Stimulated activated CD4-positive, alpha-beta T cell treated with anti-CD3 and anti-CD28 coated beads, Interleukin-12 subunit alpha, Interleukin-12 subunit beta, amount 100 ng/mL, for 48 hours (primary cell): ENCODE results near the gene TMED1.
"Not testable (repeated sequence)": the region's sequence is repeated elsewhere in the genome, so short reads cannot be mapped to it uniquely, and the experiment has no call there.

ENCODE experiments used
- DNase-seq, 3 donors: peaks; one replicate each; pipeline ENCODE4 v3.0.0-alpha.2; 2020; ENCODE audit warnings: low read depth in 2 of 3, low spot score in 1 of 3

Gene TMED1

DNA sequence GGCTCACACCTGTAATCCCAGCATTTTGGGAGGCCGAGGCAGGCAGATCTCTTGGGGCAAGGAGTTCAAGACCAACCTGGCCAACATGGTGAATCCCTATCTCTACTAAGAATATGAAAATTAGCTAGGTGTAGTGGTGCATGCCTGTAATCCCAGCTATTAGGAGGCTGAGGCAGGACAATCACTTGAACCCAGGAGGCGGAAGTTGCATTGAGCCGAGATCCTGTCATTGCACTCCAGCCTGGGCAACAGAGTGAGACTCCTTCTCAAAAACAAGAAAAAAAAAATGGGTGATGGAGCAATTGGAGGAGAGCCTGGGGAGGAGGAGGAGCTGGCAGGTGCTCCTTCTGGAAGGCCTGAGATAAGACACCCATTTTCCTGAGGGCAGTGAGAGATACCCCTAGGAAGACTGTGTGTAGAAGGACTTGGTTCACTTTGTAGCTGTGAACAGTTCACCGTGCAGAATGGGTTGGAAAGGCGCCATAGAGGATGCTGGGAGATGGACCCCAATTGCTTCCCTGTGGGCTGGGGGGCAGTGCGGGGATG, 26.6 kb upstream of the TMED1 start:
- no peak for DNase-seq

DNA sequence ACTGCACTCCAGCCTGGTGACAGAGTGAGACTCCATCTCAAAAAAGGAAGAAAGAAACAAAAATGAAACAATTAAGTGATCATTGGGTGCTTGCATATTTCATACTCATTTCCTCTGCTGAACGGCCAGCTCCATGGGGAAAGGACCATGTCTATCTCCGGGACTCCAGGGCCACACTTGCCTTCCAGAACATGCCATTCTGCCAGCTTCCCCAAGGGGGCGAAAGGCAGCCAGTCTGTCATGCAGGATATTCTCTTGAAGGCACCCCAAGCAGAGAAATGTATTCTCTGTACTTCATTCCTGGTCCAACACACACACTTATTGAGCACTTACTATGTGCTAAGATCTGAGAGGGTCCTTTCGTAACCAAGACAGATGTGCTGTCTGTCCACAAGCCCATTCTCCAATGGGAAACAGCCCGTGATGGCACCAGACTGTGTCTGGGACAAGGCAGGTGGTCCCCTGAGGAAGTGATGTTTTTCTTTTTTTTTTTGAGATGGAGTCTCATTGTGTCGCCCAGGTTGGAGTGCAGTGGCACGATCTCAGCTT, 25.2 kb upstream of the TMED1 start:
- no peak for DNase-seq

DNA sequence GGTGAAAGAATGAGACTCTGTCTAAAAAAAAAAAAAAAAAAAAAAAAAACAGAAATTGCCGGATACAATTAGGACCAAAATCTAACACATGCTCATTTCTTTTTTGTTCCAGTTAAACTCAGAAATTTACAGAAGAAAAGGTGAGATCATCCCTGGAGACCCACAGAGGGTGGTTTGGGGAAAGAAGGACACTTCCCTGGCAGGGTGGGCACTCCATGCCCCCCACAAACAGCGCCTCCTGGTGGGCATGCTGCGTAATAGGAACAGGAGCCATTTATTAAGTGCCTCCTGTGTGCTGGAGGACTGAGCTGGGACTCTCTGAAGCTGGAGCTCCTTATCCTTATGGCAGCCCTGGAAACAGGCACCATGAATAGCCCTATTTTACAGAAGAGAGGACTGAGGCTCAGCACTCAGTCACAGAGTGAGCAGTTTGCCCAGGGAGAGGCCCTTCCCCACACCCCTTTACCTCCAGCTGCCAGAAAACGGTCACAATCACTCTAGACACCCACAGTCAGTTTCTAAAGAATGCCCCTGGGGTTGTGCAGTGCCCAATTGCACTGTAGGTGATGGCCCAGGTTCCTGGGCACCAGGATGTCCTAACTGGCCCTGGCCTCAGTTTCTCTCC, 22.3 kb upstream of the TMED1 start:
- no peak for DNase-seq

DNA sequence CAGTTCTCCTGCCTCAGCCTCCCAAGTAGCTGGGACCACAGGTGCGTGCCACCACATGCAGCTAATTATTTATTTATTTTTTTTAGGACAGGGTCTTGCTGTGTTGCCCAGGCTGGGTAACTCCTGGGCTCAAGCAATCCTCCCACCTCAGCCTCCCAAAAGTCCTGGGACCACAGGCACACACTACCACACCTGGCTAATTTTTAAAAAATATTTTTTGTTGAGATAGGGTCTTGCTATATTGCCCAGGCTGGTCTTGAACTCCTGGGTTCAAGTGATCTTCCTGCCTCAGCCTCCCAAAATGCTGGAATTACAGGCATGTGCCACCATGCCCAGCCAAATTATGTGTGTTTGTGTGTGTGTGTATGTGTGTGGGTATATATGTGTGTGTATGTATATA, 20.9 kb upstream of the TMED1 start:
- DNase-seq: not testable (repeated sequence)

DNA sequence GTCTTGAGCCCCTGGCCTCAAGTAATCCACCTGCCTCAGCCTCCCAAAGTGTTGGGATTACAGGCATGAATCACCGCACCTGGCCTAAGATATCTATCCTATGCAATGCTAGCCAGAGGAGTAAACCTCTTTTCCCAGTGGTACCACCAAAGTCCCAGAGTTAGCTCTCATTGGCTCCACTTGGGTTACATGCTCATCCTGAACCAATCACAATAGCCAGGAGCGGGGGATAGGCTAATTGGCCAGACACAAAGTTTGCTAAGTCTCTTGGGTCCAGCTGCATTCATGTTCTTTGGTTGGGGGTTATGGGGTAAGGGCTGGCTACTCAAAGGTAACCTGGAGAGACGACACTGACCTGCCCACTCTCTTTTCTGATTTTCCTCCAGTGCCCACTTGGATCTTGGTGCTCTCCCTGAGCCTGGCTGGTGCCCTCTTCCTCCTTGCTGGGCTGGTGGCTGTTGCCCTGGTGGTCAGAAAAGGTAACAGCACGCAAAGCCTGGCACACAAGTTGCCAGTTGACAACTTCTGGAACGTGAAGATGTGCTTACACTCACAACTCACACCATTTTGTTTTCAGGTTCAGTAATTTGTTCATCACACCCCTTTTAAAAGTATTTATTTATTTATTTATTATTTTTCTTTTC, 20.0 kb upstream of the TMED1 start:
- no peak for DNase-seq

DNA sequence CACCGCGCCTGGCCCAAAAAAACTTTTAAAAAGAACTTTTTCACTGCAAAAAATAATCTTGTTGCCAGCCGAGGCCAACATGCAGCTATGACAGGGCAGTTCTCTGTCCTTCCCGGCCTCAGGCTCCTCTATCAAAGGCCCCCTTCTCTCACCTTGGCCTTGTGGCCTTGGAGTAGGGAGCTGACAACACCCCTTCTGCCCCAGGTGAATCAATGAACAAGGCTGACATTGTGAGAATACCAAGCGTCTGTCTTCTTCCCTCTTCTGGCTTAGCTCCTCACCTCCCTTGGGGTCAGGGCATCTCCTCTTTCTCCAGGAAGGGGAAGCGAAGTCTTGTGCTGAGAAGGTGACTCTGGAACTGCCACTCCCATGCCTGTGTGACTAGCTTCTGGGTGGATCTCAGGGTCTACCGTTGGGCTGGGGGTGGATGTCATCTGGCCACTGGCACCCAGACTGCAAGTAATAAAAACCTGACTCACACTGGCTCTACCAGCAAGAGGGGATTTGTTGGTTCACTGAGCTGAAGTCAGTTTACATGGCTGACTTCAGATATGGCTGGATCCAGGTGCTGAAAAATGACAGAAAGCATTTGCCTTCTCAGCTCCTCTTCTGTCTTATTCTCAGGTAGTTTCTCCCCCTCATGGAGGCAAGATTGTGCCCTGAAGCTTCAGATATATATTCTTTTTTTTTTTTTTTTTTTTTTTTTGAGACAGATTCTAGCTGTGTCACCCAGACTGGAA, 18.5 kb upstream of the TMED1 start:
- DNase-seq: no peak

DNA sequence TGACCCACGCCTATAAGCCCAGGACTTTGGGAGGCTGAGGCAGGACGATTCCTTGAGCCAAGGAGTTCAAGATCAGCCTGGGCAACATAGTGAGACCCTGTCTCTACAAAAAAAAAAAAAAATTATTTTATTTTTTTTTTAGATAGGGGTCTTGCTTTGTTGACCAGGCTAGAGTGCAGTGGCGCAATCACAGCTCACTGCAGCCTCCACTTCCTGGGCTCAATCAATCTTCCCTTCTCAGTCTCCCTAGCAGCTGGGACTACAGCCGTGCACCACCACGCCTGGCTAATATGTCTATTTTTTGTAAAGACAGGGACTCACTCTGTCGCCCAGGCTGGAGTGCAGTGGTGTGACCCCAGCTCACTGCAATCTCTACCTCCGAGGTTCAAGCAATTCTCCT, 16.9 kb upstream of the TMED1 start:
- no peak for DNase-seq

DNA sequence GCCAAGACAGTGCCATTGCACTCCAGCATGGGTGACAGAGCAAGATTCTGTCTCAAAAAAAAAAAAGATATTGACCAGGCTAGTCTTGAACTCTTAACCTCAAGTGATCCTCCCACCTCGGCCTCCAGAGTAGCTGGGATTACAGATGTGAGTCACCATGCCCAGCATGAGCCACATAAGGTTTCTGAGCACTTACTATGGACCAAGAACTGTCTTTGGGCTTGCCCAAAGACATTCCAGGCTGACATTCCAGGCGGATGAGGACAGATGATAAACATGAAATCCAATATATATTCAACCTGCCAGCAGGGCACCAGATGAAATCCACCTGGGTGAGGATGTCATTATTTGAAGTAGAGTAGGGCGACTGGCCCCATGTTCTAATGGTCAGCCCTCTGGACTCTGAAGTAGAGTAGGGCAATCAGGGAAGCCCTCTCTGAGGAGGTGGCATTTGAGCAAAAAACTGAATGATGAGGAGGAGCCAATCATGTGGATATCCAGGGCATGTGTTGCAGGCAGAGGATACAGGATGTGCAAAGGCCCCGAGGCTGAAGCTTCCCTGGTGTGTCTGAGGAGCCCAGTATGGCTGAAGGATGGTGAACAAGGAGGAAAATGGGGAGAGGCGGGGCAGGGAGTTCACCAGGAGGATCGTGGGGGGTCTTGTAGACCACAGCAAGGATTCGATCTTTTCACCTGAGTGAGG, 16.2 kb upstream of the TMED1 start:
- DNase-seq: no peak

DNA sequence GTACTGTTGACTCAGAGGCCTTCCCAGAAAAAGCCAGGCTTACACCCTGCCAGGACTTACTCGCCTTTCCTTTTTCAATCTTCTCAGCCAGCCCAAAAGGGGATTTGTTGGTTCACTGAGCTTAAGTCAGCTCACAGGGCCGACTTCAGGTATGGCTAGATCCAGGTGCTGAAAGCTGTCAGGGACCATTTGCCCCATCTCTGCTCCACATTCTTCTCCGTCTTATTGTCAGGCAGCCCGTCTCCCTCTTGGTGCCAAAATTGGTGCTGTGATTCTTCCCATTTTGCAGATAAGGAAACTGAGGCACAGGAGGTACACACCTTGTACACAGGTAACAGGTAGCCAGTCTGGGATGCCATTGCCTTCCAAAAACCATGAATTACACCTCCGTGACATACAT, 14.6 kb upstream of the TMED1 start:
- DNase-seq: no peak

DNA sequence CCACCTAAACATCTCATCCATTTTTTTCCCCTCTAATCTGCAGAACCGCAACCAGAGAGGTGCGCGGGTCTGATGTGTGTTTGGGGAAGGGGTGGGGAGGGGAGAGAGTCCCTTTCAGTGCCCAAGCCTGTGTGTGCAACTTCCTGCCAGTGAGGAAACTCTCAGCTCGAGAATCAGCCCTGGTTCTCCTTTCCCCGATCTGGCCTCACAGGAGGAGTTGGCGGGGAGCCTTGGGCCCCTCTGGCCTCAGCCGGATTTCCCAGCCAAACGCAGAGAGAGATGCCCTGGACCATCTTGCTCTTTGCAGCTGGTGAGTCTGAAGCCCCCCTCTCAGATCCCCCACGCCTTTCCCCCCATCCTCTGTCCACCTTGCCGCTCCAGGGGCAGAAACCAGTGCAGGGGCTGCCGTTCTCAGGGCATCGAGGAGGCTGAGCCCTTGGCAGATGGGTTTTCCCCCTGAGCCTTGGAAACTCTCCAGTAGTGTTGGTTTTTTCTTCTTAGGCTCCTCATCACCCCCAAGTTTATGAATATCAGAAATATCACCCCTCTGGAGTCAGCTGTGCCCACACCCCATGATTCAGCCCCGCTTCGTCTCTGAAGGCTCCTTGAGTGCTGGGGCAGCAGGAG, 12.3 kb upstream of the TMED1 start, which contains the start of gene C19orf38:
C19orf38 (plus strand) TSS at position 186 of the 627 bp plus-strand sequence; CDS start at position 280, 94 bp downstream.
- no peak for DNase-seq

DNA sequence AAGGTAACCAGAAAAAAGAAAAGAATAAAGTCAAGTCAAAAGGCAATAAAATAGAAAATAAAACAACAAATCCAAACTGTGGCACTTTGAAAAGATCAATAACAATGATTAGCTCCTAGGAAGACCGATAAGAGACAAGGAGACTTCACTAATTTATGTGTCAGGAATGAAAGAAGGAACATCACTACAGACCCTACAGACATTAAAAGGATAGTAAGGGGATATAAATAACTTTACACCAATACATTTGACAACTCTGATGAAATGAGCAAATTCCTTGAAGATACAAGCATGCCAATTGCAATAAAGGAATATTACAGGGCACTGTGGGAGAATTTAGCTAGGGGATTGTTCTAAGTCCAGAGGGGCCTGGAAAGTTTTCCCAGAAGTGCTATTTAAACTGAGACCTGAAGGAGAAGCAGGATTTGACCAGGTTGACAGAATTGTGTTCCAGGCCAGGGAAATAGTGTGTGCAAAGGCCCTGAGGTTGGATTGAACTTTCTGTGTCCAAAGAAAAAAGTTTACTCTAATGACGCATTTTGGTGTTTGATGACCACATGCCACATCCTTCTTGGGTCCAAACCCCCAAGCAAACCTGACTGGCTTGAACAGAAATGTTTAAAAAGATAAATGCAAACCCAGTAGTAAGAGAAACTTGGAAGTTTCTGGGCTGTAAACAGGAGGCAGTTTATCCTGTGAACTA, 10.6 kb upstream of the TMED1 start:
- no peak for DNase-seq

DNA sequence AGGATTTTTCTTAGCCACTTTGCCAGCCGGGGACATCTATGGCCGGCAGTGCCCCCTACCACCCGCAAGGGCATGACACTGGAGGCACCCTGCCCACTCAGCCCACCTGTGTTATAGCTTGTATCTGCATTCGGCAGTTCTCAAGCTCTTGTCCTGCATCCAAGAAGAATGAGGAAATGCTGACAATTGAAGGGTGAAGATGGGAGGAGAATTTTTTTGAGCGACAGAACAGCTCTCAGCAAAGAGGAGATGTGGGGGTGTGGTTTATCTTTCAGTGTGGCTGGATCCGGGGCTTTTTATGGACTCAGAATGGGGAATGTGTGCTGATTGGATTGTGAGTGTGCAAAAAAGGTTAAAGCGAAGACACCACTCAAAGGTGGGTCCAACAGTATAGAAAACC, 6.8 kb upstream of the TMED1 start:
- no peak for DNase-seq

DNA sequence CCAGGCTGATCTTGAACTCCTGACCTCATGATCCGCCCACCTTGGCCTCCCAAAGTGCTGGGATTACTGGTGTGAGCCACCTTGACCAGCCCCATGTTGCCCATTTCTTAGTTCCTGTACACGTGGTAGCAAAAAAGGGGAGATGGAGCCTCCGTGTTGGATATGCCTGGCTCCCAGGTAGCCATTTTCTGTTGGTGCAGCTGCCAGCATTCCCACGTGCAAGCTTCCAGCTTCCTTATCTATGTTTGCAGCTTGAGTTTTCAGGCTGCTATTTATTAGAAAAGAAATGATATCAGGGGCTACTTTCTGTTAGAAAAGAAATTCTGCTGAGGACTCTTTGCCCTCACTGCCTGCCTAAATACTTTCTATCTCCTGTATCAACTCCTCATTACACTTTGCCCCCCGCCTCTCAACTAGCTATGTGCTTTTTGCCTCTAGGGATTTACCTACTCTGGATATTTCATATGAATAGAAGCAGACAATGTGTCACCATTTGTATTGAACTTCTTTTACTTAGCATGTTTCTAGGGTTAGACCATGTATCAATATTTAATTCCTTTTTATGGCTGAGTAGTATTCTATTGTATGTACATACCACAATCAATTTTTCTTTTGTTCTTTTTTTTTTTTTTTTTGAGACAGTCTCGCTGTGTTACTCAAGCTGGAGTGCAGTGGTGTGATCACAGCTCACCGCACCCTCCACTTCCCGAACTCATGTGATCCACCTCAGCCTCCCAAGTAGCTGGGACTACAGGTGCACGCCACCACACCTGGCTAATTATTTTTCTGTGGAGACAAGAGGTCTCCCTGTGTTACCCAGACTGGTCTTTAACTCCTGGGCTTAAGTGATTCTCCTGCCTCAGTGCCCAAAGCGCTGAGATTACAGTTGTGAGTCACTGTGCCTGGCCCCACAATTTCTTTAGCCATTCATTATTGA, 3.4 kb upstream of the TMED1 start:
- no peak for DNase-seq

DNA sequence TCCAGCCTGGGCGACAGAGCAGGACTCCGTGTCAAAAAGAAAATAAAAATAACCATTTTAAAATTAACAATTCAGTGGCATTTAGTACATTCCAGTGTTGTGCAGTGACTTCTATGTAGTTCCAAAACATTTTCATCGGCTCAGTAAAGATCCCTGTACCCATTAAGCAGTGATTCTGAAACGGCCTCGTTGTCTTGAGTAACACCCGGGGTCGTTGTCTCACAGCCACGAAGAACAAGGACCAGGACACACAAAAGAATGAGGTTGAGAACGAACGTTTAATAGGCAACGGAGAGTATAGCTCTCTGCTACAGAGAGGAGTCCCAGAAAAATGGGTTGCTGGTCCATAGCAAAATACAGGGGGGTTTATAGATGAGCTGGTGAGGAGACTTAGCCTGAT, 2.4 kb upstream of the TMED1 start:
- DNase-seq: no peak

DNA sequence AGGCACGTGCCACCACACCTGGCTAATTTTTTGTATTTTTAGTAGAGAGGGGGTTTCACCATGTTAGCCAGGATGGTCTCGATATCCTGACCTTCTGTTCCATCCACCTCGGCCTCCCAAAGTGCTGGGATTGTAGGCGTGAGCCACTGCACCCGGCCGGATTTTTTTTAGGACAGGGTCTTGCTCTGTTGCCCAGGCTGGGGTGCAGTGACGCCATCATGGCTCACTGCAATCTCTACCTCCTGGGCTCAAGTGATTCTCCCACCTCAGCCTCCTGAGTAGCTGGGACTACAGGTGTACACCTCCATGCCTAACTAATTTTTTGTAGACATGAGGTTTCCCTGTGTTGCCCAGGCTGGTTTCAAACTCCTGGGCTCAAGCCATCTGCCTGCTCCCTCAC, 1.6 kb upstream of the TMED1 start:
- DNase-seq: not testable (repeated sequence)

DNA sequence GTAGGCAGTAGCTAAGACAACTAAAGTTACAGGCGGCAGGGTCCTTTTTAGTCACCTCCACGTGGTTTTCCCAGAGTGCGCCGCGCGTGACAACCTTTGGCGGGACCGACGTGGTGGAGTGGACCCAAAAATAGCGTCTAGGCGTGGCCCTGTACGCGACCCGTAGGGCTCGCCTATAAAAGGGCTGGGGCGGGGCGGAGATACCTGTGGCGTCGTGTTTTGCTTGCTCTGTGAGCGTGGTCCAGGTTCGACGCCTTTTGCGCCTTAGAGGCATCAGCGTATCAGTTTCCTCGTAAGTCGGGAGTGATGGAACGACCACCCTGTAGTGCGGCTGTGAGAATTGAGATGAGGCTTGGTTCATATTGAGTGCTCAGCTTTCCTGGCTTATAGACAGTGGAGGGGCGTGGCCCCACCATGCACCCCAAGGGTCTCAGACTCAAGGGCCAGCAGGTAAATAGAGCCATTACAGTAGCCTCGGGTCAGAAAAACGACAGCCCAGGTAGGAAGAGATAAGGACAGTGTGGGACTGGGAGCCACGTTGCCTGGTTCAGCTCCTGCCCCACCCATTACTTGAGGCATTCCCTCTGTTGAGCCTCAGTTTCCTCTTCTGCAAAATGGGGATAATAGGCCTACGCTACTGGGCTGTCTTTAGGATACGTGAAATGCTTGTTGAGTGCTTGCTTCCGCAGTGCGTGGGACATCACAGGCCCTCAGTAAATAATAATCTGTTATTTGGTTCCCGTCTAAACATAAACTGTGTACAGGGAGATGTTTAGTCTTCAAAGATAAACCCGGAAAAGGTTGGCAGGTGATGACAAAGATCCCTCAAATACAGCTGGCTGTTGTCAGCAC, 693 bp upstream of the TMED1 start:
- DNase-seq: peak in 2 of 3 donors; percentile 79 to 85

DNA sequence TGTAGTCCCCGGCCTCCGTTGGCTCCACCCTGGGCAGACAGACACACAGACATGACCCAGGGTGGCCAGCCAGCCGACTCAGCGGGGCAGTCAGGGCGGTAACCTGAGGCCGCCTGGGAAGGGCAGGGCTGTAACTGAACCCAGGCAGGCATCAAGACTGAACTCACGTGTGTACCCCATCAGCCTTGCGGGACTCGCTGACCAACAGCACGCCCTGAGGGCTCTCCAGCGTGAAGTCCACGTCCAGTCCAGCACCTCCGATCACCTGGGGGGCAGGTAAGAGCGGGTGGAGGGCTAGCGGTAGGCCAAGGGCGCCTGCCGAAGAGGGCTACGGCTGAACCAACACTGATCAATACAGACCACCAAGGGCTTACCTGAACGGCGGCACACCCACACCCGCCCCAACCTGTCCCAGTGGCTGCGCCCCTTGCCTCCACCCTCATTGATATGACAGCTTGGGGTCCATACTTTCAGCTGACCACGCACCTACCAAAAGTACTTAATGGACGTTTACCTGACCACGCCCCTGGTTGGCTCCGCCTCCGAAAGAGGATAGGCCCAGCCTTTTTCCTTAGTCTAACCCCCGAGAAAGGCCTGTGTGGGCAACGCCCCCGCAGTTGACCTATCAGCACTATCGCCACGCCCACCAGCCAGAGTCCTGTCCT, 791 bp downstream of the TMED1 start:
- DNase-seq: no peak

DNA sequence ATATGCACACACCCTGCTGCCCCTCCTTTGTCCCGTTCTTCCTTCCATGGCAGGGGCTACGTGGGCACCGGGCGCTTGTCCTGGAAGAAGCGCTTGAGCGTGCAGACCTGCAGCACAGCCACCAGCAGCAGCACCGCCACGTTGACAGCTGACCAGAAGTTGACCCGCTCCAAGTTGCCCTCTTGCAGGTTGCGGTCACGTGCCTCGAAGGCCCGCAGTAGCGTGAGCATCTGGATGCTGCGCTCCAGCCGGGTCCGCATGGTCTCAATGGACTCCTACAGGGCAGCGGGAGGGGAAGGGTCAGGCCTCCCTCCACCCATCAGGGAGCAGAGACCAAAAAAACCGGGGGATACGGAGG, 3.1 kb downstream of the TMED1 start:
- no peak for DNase-seq
